ENCODE results near the gene SYT1.

DNA sequence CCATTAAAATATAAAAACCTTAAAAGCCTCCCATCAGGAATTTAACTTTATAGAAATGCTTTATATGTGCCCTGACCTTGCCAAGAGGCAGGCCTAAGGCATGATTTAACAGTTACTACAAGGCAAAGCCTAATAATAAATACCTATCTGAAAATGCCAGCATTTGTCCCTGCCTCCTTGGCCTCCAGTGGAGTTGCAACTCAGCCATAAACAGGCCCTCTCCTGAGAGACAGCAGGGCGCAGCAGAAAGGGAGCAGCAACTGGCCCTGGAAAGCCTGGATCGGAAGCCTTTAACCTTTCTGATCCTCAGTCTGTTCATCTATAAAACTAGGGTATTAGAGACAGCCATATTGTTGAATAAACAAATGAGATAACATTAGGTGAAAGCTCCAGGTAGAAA is 501.8 kb downstream of the SYT1 start:
- TF ChIP-seq, protein P1, sequence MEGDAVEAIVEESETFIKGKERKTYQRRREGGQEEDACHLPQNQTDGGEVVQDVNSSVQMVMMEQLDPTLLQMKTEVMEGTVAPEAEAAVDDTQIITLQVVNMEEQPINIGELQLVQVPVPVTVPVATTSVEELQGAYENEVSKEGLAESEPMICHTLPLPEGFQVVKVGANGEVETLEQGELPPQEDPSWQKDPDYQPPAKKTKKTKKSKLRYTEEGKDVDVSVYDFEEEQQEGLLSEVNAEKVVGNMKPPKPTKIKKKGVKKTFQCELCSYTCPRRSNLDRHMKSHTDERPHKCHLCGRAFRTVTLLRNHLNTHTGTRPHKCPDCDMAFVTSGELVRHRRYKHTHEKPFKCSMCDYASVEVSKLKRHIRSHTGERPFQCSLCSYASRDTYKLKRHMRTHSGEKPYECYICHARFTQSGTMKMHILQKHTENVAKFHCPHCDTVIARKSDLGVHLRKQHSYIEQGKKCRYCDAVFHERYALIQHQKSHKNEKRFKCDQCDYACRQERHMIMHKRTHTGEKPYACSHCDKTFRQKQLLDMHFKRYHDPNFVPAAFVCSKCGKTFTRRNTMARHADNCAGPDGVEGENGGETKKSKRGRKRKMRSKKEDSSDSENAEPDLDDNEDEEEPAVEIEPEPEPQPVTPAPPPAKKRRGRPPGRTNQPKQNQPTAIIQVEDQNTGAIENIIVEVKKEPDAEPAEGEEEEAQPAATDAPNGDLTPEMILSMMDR (IDR thresholded peaks at IDR 0.05), result no peak
- TF ChIP-seq POLR2A (IDR thresholded peaks at IDR 0.05), result no peak
